Activated T-cell treated with anti-CD3 and anti-CD28 coated beads for 24 hours (primary cell): ENCODE measurements around the gene MTSS2.

ENCODE experiments used
- DNase-seq: peaks from one replicate; pipeline ENCODE4 v3.0.0-alpha.2; 2020; ENCODE audit warnings: low read depth

Gene MTSS2

DNA sequence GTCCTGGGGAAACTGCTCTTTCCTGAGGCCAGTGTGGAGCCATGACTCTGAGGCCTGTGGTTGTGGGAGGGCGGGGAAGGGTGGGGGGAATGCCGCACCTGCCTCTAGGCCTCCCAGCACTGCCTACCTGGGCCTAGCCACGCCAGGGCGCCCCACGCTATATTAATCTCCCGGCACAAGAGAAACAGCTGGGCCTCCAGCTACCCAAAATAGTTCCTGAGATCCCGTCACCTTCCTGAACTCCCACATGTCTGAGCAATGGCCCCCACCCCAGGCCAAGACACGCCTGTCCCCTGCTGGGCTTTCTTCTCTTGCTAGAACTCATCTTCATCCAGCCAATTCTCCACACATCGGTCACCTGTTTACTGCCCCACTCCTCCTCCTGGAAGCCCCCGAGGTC is 13.0 kb upstream of the MTSS2 start:
- DNase-seq, result no peak

DNA sequence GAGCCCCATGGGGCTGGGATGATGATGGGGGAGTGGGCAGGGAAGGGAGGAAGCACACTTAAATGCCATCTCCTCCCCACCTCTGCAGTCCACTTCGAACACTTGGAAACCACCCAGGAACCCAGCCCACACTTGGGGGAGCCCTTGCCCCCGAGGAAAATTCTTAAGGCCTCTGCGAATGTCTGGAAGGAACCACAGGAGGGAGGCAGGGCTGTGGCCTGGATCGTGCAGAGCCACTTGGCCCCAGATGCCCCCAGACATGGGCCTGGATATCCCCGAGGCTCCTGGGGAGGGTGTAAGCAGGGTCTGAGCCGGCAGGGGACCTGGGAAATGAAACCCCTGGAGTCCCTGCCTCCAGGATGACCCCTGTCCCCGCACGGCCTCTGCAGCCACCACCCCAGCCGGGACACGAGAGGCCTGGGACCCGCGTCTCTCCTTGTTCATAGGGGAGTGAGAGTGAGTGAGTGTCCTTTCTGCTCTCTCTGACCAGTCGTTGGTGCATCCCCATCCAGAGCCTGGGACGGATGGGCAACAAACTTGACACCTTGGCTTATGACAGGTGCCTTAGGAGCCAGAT is 11.8 kb upstream of the MTSS2 start:
- DNase-seq, result no peak

DNA sequence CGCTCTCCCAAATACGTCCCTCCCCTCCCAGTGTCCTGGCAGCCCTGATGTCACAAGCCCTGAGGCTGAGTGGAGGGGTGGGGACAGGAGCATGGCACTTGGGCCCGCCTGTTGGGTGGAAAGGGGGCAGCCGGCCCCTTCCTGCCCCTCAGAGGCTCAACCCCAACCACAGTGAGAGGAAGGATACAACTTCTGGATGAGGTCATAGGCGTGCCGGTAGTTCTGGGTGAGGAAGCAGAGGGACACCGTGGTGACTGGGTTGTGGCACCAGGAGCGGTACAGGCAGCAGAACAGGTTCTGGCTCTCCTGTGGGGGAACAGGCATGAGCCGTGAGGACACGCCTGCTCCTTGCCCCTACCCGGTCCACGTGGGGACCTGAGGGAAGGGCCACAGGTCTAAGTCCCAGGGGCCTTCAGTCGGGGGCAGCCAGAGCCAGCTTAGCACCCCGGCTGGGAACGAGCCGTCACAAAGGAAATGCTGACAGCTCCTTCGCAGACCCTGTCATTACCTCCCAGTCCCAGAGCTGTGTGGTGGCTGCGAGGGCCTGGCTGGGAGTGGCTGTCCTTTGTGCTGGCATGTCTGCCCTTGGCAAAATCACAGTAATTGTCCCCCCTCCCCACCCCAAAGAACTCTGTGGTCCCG is 11.2 kb upstream of the MTSS2 start:
- DNase-seq, result no peak

DNA sequence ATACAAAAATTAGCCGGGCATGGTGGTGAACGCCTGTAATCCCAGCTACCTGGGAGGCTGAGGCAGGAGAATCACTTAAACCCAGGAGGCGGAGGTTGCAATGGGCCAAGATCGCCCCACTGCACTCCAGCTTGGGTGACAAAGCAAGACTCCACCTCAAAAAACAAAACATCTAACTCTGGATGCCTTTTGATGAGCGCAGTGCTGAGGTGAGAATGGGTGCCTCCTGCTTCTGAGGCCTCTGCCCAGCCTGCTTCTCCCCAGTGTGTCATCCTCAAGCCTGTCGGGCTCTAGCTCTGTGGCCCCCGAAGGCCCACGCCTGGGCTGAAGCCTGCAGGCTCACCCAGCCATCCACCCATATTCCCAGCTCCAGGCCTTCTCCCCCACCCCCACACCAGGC is 10.5 kb upstream of the MTSS2 start:
- DNase-seq, result no peak

DNA sequence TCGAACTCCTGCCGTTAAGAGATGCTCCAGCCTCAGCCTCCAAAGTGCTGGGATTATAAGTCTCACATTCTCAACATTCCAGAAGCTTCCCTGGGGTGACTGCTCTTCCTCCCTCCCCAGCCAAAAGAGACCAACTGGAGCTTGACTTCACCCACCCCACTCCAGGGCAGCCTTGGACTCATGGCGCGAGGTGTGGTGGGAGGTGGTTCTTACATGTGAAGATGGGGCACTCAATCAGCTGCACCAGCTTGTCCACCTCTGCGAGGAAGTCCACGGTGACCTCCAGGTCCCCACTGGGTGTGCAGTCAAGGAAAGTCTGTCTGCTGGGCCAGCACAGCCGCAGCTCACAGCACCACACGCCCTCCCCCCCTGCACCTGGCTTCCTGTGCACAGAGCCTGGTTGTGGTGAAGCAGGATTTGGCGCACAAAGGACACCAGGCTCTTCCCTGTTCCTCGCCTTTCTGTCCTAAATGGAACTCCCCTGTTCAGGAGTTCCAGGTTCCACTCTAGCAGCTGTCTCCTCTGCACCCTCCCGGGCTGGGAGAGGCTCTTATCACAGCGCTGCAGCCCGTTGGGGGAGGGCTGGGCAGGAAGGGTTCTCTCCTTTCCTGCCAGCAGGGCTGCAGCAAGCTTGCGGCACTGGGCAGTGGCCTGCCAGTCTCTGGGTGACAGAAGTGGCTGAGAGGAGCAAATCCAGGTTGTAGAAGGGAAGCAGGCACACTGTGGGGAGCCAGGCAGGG is 9.6 kb upstream of the MTSS2 start:
- no peak for DNase-seq

DNA sequence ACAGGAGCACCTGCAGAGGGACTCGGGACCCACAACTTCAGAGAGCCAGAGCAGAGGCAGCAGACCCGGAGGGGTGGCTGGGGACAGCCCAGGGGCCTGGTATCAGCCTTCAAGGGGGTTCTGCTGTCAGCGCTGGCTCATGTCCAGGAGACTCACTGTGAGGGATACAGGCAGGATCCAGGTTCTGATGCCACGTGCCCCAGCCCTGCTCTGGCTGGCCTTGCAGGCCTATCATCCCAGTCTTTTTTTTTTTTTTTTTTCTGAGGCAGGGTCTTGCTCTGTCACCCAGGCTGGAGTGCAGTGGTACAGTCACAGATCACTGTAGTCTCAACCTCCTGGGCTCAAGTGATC is 9.0 kb upstream of the MTSS2 start:
- no peak for DNase-seq

DNA sequence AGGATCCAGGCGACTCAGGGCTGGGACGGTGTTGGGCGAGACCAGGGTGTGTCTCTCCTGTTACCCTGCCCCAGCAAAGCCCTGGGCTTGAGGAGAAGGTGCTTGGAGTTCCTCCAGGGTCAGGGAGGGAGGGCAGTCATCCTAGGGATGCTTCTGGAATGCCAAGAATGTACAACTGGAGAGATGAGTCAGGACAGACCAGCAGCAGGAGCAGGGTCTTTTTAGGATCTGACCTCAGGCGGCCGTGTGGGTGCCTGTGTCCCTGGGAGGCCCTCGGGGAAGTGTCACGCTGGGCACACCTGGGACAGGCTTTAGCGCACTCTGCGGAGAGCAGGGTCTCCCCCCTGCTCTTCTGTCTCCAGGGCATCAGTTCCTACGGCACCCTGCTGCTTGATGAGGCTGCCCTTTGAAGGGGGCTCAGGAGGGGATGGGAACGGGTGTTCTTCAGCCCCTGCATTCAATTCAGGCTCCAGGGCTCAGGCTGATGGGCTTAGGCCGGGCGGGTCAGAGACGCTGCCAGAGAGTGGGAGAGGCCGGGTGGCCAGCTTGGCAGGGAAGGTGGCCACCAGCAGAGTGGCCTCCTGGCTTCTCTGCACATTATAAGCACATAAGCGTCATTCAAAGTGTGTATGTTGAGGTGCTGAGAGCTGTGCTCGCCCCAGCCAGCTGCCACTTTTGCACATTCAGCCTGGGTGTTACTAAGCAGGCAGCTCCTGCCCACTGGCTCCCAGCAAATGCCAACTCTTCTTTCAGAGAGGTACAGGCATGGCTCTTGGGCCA is 8.4 kb upstream of the MTSS2 start:
- no peak for DNase-seq

GRCh38 chr16:70692873-70693671 is 7.2 kb upstream of the MTSS2 start:
- DNase-seq, result no peak

- DNase-seq, result no peak
Observed at GRCh38 chr16:70692130-70692872, 6.4 kb upstream of the MTSS2 start.

DNA sequence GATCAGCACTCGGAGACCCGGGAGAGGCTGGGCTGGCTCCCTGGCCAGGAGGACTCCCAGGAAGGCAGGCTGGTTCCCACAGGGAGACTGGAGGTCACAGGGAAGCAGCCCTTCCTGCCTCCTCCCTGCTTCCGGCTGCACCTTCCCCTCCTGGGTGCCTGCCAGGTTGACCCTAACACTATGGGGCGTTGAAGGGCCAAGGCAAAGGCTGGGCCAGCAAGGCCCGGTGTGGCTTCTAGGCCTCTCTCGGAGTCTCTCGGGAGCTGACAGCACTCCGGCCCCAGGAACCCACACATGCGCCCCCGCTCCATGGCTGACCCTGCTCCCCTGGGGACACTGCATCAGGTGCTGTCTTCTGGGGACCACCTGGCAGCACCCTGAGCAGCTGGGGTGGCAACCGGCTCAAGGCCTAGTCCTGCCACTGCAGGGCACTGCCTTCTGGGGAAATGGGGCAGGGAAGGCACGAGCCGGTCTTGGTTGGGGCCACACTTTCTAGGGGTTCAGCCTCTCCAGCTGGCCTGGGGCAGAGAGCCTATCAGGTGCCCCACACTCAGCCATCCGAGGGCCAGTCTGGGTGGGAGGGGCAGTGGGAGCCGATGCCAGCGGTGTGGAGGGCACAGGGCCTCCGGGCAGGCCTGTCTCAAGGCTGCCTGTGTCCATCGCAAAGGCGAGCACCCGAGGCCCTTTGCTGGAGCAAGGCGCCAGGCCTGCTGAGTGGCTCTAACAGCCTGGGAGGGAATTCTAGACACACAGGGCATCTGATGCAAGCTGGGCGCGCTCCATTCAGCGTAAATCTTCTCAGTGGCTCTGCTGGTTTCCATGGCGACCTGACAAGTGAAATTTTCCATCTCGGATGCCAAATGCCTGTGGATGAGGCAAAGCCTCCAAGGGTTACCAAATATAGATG is 5.6 kb upstream of the MTSS2 start:
- no peak for DNase-seq

- no peak for DNase-seq
Observed at GRCh38 chr16:70689970-70690891, 4.4 kb upstream of the MTSS2 start.

- DNase-seq, result no peak
Observed at GRCh38 chr16:70689035-70689969, 3.4 kb upstream of the MTSS2 start.

- no peak for DNase-seq
Observed at GRCh38 chr16:70688246-70688742, 2.4 kb upstream of the MTSS2 start.

- DNase-seq, result no peak
Observed at GRCh38 chr16:70687671-70688245, 1.9 kb upstream of the MTSS2 start.

DNA sequence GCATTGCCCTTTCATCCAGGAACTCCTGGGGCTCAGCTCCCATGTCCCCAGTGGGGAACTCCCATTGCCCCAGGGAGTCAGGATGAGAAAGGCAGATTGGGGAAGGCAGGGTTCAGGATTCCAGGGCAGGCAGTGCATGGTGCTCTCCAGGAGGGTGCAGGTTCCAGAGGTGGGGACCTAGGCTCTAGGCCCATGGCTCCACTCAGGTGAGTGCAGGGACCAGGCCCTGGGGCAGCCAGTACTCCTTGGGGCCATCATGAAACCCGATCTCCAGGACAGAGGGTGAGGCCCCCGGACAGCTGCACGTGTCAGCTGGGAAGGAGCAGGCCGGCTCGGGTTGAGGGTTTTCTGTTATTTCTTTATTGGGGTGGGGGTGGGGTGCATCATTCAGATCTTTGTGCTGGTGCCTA is 1.3 kb upstream of the MTSS2 start:
- no peak for DNase-seq

DNA sequence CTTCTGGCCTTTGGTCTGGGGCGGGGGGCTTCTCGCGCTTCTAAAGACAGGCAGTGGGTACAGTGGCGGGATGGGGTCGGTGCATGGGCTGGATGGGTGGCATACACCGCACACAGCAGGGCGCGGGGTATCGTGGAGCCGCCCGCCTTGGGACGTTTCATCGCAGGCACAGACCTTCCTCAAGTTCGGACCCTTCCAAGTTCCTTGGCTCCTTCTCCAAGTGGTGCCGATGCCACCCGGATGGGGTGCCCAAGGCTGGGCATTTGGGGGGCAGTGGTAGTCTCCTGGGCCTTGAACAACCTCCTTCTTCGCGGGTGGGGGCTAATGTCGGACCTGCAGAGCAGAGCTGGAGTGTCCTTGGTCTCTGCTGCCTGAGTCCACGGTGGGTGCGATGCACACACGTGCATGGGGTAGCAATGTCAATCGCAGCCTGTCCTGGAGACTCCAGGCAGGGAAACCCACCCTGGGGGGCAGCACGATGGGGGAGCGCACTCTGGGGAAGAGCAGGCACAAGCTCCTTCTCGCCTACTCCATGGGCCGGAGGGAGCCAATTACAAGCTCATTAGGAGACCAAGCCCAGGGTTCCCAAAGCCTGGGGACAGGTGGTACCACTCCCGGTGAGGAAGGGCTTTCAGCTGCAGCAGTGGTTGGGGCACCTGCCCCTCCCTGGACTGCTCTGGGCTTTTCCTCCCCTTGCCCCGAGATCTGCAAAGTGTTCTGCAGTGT is 686 bp upstream of the MTSS2 start:
- DNase-seq, result no peak
